HG03175 (cell line): Measurements from ENCODE around the gene HTT.

Experiments used
- ATAC-seq: cut with Tn5 transposase; IDR thresholded peaks from one replicate; pipeline ENCODE4 v1.9.1; 2021; ENCODE audit warnings: mild to moderate bottlenecking, moderate library complexity; ENCODE audit not compliant: unreplicated experiment

The HTT gene

GRCh38 chr4:3074078-3074845 is at the start of gene HTT, which contains the start of gene HTT-AS:
Gene HTT (plus strand): TSS chr4:3074681. CDS start chr4:3074826, 145 bp downstream.
Gene HTT-AS (minus strand): TSS chr4:3074538.
- peak; percentile 75 for ATAC-seq

DNA sequence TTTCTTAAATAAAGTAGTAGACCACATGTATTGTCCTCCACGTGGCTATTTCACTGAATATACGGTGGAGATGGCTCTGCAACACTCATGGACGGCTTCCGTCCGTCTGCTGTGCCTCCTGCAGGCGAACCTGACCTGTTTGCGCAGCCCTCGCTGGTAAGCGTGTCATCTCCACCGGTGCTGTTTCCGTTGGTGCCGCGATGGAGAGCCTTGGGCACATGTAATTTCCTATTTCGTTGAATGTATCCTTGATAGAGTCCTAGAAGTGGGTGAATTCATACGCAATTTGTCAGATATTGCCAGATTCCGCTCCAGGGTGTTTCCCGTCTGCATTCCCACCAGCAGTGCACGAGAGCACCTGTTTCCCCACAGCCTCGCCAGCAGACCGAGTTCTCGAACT is 48.6 kb upstream of the HTT start:
- no peak for ATAC-seq

DNA sequence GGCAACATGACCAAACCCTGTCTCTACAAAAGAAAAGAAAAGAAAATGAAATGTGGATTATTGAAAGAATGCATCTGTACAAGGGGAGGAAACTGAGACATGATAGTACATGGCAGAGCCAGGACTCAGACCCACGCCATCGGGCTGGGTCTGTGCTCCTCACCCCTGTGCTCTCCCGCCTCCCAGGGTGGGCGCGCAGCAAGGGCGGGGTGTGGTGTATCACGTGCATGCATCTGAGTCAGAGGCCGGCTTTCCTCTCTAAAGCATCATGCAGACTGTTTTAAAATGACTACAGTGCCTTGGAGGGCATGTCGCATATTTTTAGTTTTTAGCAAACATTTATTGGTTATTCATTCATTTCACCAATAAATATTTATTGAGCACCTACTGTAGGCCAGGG is 47.9 kb upstream of the HTT start:
- no peak for ATAC-seq

DNA sequence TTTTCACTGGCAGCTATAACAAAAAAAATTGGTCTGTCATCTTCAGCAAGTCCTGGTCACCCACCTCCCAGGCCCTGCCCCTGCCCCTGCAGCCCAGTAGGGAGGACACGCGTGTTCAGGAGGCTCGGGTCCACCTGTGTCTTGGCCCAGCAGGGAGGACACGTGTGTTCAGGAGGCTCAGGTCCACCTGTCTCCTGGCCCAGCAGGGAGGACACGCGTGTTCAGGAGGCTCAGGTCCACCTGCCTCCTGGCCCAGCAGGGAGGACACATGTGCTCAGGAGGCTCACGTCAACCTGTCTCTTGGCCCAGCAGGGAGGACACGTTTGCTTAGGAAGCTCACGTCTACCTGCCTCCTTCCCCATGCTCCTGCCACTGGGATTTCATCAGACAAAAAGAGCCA is 45.0 kb upstream of the HTT start:
- ATAC-seq, result no peak

DNA sequence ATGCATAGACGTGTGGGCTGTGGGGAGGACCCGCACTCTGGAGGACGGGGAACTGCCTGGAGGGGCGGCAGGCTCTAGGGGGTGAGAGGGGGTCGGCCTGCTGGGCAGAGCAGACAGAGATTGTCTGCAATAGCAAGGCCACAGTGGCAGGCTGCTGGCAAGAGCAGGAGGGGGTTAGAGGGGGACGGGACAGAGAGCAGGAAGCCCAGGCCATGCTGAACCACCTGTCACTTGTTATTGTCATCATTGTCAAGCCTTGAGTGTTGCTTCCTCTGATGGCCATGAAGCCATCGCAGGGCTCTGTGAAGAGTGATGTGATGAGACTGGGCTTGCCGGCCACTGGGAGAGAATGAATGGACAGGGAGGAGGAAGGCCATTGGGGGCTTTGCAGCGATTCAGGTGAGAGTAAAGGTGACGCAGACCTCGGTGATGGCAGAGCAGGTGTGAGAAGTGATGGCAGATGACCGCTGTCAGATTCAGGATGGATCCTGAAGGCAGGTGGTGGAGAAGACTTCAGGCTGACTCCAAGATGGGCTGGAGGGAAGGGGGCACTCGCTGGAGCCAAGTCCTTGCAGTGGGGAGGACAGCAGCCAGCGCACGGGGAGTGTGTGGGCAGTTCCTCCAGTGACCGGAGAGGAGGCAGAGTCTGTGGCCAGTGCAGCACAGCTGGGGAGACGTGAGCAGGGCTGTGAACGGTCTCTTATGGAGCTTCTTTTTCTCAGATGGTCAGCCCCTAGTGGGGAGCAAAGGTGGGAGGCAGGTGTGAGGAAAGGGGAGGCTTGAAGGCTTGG is 43.7 kb upstream of the HTT start:
- no peak for ATAC-seq

DNA sequence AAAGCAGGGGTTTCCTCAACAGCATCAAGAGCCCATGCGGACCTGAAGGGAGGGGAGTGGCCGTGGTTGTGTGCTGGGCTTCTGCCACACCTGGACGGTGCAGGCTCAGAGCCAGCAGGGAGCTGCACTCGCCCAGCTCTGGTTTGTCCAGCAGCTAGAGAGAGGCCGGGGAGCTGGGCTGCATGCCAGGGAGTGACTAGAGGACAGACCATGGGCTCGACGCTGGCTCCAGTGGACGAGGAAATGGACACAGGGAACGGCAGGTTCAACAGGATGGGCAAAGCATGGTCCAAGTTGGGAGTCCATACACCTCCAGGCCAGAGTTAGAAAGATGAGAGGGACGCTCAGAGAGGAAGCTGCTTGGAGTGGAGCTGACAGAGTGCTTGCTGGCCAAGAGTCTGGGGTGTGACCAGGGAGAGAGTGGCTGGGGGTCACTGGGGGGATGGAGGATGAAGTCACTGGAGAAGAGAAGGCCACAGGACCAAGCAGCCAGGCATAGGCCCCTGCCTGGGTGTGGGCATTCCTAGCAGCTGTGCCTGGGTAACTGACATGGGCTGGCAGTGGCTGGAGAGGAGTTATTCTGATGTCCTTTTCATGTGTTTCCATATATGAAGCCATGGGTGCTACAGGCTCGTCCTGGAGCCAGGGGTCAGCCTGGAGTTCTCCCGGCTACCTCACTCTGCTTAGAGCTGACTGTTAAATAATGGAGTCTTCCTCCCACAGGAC is 43.0 kb upstream of the HTT start:
- no peak for ATAC-seq

GRCh38 chr4:3034231-3034630 is 40.2 kb upstream of the HTT start:
- ATAC-seq, result no peak

GRCh38 chr4:3035249-3035648 is 39.2 kb upstream of the HTT start:
- no peak for ATAC-seq

- ATAC-seq, result no peak
Observed at GRCh38 chr4:3035674-3036073, 38.8 kb upstream of the HTT start.

DNA sequence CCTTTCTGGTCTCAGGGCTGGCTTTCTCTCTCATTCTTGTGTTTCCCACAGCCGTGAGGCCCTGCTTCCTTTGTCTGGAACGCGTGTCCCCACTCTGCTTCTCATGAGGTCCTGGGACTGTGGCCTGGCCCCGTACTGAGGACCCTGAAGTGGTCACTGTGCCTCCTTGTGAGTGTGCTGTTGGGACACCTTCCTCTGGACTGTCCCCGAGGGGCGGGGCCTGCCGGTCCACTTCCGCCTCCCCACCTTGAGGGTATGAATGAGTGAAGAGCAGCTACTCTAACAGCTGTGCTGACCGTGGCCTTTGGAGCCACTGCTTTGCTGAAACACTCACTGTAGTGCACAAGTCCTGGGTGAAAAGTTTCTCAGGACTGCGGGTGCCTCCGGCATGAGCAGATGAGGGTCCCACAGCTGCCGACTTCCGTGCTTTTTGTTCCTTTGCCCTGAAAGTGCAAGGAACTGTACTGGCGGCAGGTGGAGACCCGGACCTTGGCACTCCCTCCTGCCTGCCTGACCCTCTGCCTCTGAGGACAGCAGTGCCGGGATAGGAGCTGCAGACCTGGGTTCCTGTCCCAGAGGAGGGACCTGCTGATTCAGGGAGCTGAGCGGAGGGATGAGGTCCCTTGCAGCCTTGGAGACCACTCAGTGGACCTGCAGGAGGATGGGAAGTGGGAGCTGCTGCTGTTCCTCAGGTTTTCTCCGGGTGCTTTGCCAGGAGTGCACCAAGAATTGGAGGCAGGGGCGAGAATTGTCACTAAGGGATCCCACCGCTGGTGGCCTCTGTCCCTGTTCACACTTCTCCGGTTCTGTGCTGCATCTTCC is 38.1 kb upstream of the HTT start:
- ATAC-seq, result no peak

DNA sequence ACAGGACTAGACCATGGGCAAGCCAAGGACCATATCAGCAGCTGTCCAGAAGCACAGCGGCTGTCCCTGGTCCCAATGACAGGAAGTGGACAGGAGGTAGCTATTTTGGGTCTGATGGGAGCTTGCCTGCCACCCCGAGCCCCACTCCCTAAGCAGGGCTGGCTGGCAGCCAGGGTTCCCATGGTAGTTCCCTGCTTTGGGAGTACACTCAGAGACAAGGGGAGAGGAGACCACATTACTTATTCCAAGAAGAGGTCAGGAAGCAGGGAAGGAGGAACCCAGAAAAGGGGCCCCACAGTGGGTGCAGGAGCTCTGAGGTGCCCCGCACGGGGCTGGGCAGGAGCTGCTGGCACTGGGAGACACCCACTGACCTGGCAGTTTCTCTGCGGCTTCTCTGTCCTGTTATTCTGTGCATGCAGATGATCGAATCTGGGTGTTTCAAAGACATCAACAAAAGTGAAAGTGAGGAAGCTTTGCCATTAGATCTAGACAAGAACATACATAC is 36.5 kb upstream of the HTT start:
- no peak for ATAC-seq

DNA sequence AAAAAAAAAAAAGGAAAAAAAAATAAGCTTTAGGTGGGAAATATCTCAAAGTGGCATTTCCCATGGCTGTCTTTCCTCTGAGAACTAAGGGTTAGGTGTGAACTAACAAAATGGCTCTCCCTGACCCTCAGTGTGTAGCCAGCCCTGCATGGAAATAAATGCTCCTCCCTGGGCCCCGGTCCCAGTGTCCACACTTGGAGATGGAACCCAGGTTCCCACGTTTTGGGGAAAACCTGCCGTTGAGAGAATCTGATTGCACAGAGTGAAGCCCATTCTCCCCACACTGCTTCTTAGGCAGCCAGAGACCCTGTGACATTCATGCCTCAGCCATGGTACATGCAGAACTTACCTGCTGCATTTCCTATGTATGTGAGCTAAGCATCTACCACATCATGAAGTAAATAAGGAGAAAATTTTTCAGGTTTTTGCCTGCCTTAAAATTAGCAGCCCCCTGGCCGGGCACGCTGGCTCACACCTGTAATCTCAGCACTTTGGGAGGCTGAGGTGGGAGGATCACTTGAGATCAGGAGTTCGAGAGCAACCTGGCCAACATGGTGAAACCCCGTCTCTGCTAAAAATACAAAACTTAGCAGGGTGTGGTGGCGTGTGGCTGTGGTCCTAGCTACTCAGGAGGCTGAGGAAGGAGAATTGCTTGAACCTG is 34.6 kb upstream of the HTT start:
- ATAC-seq, result no peak

DNA sequence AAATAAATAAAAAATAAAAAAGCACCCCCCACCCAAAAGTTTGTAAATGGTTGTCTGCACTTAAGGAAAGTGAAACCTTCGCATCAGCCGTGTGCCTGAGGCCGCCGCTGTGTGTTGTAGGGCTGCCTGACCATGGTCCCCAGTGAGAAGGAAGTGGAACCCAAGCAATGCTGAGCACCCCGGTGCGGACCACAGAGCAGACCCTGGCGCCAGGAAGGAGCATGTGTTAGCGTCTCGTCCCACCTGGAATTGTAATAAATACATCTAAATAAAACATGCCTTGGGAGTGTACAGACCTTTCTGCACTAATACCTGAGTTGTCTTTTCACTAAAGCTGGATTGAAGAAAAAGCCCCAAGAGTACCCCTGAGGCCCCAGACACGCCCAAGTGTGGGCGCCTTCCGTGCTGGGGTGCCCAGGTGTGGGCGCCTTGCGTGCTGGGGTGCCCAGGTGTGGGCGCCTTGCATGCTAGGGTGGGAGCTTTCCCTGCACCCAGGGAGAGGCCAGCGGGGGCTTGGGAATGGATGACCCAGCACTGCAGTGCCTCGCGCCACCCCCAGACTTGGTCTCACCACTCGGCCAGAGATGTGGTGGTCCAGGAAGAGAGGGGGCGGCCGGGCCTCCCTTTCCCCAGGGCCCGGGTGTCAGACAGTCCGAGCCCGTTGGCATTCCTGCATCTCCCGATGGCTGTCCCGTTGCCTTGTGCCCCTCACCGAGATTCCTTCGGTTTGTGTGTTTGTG is 33.9 kb upstream of the HTT start:
- peak; percentile 48 for ATAC-seq

DNA sequence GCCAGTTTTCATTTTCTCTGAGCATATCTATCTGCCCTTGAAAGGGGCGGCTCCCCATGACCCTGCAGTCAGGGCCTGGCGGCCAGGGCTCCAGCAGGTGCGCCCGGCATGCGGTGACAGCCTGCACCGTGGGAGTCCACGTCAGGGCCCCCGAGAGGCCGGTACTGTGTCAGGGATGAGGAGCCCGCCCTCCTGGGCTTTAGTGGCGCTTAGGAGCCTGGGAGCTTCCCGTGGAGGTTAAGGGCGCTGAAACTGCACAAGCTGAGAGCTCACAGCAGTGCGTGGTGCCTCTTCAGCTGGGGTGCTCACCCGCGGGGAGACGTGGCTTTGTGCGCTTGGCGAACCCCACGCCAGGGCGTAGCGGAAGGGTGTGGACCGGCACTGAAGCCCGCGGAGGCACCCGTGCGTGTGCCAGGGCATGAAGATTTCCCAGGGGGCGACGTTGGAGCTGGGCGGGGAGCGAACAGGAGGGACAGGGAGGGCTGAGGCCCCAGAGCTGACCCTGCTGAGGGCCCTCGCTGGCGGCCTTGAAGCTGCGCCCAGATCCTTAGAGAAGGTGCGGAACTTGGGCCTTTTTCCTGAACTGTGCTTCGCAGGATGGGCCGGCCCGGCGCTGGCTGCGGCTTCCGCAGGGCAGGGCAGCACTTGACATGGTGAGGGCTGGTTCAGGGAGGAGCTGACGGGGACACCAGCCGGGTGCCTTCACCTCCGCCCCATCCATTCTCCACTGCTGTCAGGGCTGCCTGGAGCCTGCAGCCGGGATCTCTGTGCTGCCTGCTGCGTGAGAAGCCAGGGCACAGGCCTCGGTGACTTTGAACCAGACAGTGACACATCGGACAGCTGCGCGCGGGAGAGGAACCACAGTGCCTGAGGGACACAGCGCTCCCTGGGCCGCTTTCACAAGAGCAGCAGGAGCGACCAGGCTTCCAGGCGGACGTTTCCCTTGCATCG is 33.0 kb upstream of the HTT start:
- no peak for ATAC-seq

DNA sequence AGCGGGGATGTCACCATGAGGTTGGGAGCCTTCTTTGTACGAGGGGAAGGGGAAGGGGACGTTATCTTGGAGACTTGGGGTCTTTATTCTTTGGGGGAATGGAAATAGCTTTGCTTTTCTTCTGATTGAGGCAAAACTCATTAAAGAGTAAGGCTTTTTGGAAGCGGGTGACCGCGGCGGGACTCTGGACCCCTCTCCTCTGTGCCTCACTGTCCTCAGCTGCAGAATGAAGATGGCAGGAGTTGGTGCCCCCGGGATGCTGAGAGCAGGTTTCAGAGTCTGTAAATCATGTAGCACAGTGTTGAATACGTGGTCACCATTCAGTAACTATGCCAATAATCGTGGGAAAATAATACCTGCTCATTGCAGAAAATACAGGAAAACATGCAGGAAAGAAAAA is 32.3 kb upstream of the HTT start:
- no peak for ATAC-seq

DNA sequence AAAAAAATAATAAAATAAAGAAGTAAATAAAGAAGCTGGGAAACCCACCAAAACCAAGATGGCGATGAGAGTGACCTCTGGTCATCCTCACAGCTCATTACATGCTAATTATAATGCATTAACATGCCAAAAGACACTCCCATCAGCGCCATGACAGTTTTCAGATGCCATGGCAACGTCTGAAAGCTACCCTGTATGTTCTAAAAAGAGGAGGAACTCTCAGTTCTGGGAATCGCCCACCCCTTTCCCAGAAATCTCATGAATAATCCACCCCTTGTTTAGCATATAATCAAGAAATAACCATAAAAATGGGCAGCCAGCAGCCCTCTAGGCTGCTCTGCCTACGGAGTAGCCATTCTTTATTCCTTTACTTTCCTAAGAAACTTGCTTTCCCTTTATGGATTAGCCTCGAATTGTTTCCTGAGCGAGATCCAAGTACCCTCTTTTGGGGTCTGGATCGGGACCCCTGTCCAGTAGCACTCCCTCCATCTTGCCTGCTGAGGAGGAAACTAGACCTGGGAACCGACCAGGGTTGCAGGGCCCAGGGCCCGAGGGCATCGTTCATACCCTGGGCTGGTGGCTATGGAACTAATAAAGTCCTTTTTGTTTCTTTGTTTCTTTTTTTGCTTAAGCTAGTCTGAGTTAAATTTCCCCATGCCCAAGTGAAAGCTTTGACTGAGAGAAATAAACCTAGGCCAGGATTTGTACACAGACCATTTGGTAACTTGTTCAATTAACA is 31.0 kb upstream of the HTT start:
- no peak for ATAC-seq
